GM13976 (cell line): ENCODE measurements around the gene KRT10.

Experiments
- DNase-seq: peaks from one replicate; pipeline ENCODE4 v3.0.0; 2012; ENCODE audit warnings: low spot score
- CTCF ChIP-seq: IDR thresholded peaks from 2 replicates; pipeline ENCODE4 v1.5.1; 2012; ENCODE audit warnings: borderline replicate concordance, mild to moderate bottlenecking; ENCODE audit not compliant: insufficient read depth; ENCODE audit errors: extremely low read depth, missing control alignments, control extremely low read depth
- in situ Hi-C: fragments of 300-500 bp; cut with MboI; formaldehyde crosslinking; loops from one replicate; pipeline ENCODE4 v1.12.0; 2022; ENCODE audit warnings: low sequenced_read_pairs, mixed read lengths, inconsistent platforms; ENCODE audit not compliant: unreplicated experiment

The KRT10 gene

GRCh38 chr17:40791111-40791510, 31.3 kb downstream of the KRT10 start:
- TF ChIP-seq CTCF: no peak
- DNase-seq: no peak
- in situ Hi-C loops: loop anchor here (10.0 kb wide), 1 partner anchor 166 kb away; no protein-coding TSS in a partner anchor

DNA sequence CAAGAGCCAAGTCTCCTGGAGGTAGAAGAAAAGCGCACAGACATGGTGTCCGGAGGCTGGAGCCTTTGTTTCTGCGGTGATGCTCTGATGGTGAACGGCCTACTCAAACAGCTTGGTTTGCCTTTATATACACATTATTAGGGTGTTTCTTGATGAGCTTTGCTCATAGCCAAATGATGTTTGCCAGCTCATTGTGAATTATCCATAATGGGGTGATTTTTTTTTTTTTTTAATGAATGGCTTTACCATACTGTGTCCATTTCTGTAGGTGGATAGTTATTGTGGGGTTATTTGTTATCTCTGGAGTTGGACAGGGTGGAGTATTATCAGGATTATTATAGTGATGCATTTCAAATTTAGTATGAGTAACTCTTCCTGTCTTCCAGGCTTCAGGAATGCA, 40.0 kb downstream of the KRT10 start, which contains the start of gene KRT27:
KRT27 (minus strand) TSS at position 101 of the 400 bp plus-strand sequence; CDS start at position 44, 57 bp downstream.
- no peak for TF ChIP-seq CTCF
- DNase-seq: no peak
- in situ Hi-C loops: no loop called here

GRCh38 chr17:40779181-40779909, 43.1 kb downstream of the KRT10 start:
- no peak for DNase-seq
- no peak for TF ChIP-seq CTCF
- in situ Hi-C loops: no loop called here

- no peak for DNase-seq
- TF ChIP-seq CTCF: no peak
- in situ Hi-C loops: no loop called here
Measured at GRCh38 chr17:40778461-40778860, 44.0 kb downstream of the KRT10 start.

GRCh38 chr17:40777971-40778370, 44.4 kb downstream of the KRT10 start:
- in situ Hi-C loops: no loop called here
- DNase-seq: no peak
- no peak for TF ChIP-seq CTCF

GRCh38 chr17:40777459-40777858, 45.0 kb downstream of the KRT10 start:
- in situ Hi-C loops: no loop called here
- TF ChIP-seq CTCF: no peak
- no peak for DNase-seq
